Psoas muscle (tissue), 8 donors: Measurements from ENCODE around the gene NTN5. TPM values are rescaled to one million over a fixed set of nuclear protein-coding genes. Genes with fewer than 3 reads are reported as not detected.
"Not testable (repeated sequence)": the region's sequence is repeated elsewhere in the genome, so short reads cannot be mapped to it uniquely, and the experiment has no call there.

ENCODE experiments used
- ATAC-seq, 4 donors: fragments of 200-7000 bp; cut with Tn5 transposase; one replicate each; pipeline ENCODE4 v1.9.1; 2020; ENCODE audit warnings: moderate library complexity in 3 of 4, mild to moderate bottlenecking in 2 of 4
- DNase-seq, 2 donors: peaks; one replicate each; pipeline ENCODE4 v3.0.0-alpha.2; 2020
- H3K27ac ChIP-seq: fragments of 200-600 bp; one replicate; pipeline ENCODE4 v1.8.0; 2022
- H3K27me3 ChIP-seq, 3 donors: fragments of 200-600 bp in 1 of 3; one replicate each; pipeline versions ENCODE4 v1.6.1 to v1.8.0; 2013 to 2022; ENCODE audit warnings: low read length in 2 of 3, mild to moderate bottlenecking in 2 of 3, moderate library complexity in 1 of 3; ENCODE audit not compliant: insufficient read depth in 3 of 3
- H3K36me3 ChIP-seq, 2 donors: fragments of 200-600 bp in 1 of 2; one replicate each; pipeline versions ENCODE4 v1.6.1 to v1.8.0; 2013 to 2022; ENCODE audit warnings: low read depth in 1 of 2, mild to moderate bottlenecking in 1 of 2, moderate library complexity in 1 of 2; ENCODE audit not compliant: insufficient read depth in 1 of 2
- H3K4me1 ChIP-seq: fragments of 200-600 bp; one replicate; pipeline ENCODE4 v1.8.0; 2022
- H3K4me3 ChIP-seq: fragments of 200-600 bp; one replicate; pipeline ENCODE4 v1.8.0; 2022; ENCODE audit warnings: mild to moderate bottlenecking
- H3K9me3 ChIP-seq: fragments of 200-600 bp; one replicate; pipeline ENCODE4 v1.8.0; 2022
- CTCF ChIP-seq: fragments of 200-600 bp; IDR thresholded peaks from one replicate; pipeline ENCODE4 v1.8.0; 2022; ENCODE audit warnings: antibody characterized with exemption
- WGBS, 3 donors: extraction: QIAGEN DNeasy Blood & Tissue Kit; methylation state at CpG; one replicate each; pipeline versions ENCODE4 v1.1.6 to v1.1.7; 2013; 5-methylcytosine and 5-hydroxymethylcytosine counted together
- intact Hi-C, 2 donors: fragments of 100-400 bp; cut with DNase I; formaldehyde crosslinking; loops; one replicate each; pipeline versions ENCODE4 v1.11.0 to v1.14.2; 2022
- polyA plus RNA-seq, 3 donors: library from polyadenylated mRNA; stranded (reverse); fragments of 200-250 nt; gene quantifications; one replicate each; pipeline ENCODE4 v1.2.3, GENCODE V29; 2013
- total RNA-seq, 4 donors: library from RNA; stranded (reverse); fragmentation: NEBNext Ultra II Directional in 2 of 4; extraction: Animal tissue kit (Norgen Biotek cat#: 25700) in 2 of 4; gene quantifications; one replicate each; pipeline versions ENCODE4 v1.2.1 to v1.2.4, GENCODE V29; 2021 to 2023
- donor health status: healthy with polysubstance abuse.
- donor health status: DM: no; HTN: no; CAD: no; lungs with moderate emphysema.
- donor health status: Bipolar disorder and iron deficiency.
- donor health status: healthy.
- donor health status: DM: yes; HTN: yes; CAD: no.
- donor health status: DM: no; HTN: no; CAD: no.
- donor health status: DM: no; HTN: no; CAD: no.
- donor health status: DM: yes; HTN: yes; CAD: no.

The NTN5 gene
- total and polyA plus RNA-seq, 7 donors, result 0.04 to 0.21 TPM; not detected in 5

- 85 to 94% (median 86%) methylated on average over 3 of the region's 3 CpGs for WGBS, 3 donors
- no peaks in the 10 kb centered on the region for H3K27me3 ChIP-seq
- ATAC-seq, result no peak
- H3K4me3 ChIP-seq, result no peak overlapping the region
- no peaks in the 10 kb centered on the region for H3K36me3 ChIP-seq
- no peak for DNase-seq
- H3K4me1 ChIP-seq, result no peaks in the 10 kb centered on the region
- H3K27ac ChIP-seq, result no peak overlapping the region
- TF ChIP-seq CTCF, result no peak
- no peaks in the 10 kb centered on the region for H3K9me3 ChIP-seq
- intact Hi-C loops, result no loop called here
Observed at GRCh38 chr19:48687776-48688175, 15.0 kb upstream of the NTN5 start.

DNA sequence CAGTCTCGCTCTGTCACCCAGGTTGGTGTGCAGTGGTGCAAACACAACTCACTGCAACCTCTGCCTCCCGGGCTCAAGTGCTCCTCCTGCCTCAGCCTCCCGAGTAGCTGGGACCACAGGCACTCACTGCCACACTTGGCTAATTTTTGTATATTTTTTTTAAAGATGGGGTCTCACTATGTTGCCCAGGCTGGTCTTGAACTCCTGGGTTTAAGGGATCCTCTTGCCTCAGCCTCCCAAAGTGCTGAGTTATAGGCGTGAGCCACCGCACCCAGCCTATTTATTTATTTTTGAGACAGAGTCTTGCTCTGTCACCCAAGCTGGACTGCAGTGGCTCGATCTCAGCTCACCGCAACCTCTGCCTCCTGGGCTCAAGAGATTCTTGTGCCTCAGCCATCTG lies 13.8 kb upstream of the NTN5 start:
- WGBS, 3 donors, result 93 to 96% (median 93%) methylated on average over 7 of the region's 7 CpGs
- ATAC-seq, H3K27ac ChIP-seq, H3K9me3 ChIP-seq, intact Hi-C loops, H3K4me1 ChIP-seq, DNase-seq, H3K4me3 ChIP-seq, H3K27me3 ChIP-seq, H3K36me3 ChIP-seq: not testable (repeated sequence)

DNA sequence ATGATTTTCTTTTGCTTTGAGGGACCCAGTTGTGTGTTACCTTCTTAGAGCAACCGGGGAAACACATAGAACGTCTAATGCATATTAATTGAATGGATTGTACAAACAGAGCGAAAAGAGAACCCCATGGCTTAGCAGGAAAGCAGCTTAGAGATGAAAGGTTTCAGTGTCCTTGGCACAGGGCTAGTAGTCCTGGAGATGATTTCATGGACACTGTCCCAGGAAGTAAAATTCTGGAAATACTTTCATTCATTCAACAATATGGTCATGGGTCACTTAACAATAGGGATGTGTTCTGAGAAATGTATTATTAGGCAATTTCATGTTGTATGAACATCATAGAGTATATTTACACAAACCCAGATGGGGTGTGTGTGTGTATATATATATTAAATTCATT lies 13.3 kb upstream of the NTN5 start:
- 71 to 77% (median 74%) methylated on average over 3 of the region's 3 CpGs for WGBS, 3 donors

DNA sequence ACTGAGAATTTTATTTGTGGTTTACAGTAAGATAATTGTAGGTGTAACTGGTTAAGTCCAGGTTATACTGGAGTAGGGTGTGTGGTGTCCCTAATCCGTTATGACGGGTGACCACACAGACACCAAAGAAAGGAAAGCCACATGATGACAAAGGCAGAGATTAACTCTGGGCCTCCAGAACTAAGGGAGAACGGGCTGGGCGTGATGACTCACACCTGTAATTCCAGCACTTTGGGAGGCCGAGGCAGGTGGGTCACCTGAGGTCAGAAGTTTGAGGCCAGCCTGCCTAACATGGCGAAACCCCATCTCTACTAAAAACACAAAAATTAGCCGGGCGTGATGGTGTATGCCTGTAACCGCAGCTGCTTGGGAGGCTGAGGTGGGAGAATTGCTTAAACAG lies 12.8 kb upstream of the NTN5 start:
- Histone ChIP-seq H3K36me3 (no peaks in the 10 kb centered on the region), H3K4me1 (no peaks in the 10 kb centered on the region), H3K9me3 (no peaks in the 10 kb centered on the region), H3K27ac (no peak overlapping the region), H3K27me3 (no peaks in the 10 kb centered on the region), H3K4me3 (no peak overlapping the region)
- ATAC-seq (no peak), DNase-seq (no peak)
- no peak for TF ChIP-seq CTCF
- intact Hi-C loops, result no loop called here
- 83 to 87% (median 85%) methylated on average over 9 of the region's 9 CpGs for WGBS, 3 donors

More for the DNA sequence above, 13.3 kb upstream of the NTN5 start:
- TF ChIP-seq CTCF, result no peak
- Histone ChIP-seq H3K4me3 (no peak overlapping the region), H3K9me3 (no peaks in the 10 kb centered on the region), H3K27me3 (no peaks in the 10 kb centered on the region), H3K4me1 (no peaks in the 10 kb centered on the region), H3K36me3 (no peaks in the 10 kb centered on the region), H3K27ac (no peak overlapping the region)
- intact Hi-C loops, result no loop called here
- ATAC-seq (no peak), DNase-seq (no peak)

GRCh38 chr19:48683349-48683748 lies 10.5 kb upstream of the NTN5 start:
- Histone ChIP-seq H3K36me3 (no peaks in the 10 kb centered on the region), H3K9me3 (no peaks in the 10 kb centered on the region), H3K27me3 (no peaks in the 10 kb centered on the region), H3K4me3 (peak overlapping the region; percentile 40), H3K27ac (no peak overlapping the region), H3K4me1 (no peaks in the 10 kb centered on the region)
- DNase-seq (peak; percentile 44 to 78), ATAC-seq (peak in 3 of 4 donors; percentile 45 to 82 (median 76))
- WGBS, 3 donors, result 33 to 60% (median 53%) methylated on average over 11 of the region's 11 CpGs
- intact Hi-C loops, result no loop called here
- TF ChIP-seq CTCF, result no peak
